Endometrial microvascular endothelial cells (primary cell): Measurements from ENCODE around the gene ANKRD65. TPM values are rescaled to one million over a fixed set of nuclear protein-coding genes. Genes with fewer than 3 reads are reported as not detected.
"Not testable (repeated sequence)": the region's sequence is repeated elsewhere in the genome, so short reads cannot be mapped to it uniquely, and the experiment has no call there.

Experiments used
- in situ Hi-C: cut with HindIII; loops from 2 replicates; pipeline ENCODE4 v1.10.0; 2017; ENCODE audit warnings: low sequenced_read_pairs, low pct_unique_long_range_greater_than_20kb; ENCODE audit errors: inconsistent ontology term
- total RNA-seq: library from RNA; depleted of rRNA; stranded (reverse); fragments of >200 nt; gene quantifications from one replicate; pipeline ENCODE4 v1.2.3, GENCODE V29; 2015; ENCODE audit errors: inconsistent ontology term

The ANKRD65 gene
- total RNA-seq, 1 donor from 2014 or later = 2.0 TPM

DNA sequence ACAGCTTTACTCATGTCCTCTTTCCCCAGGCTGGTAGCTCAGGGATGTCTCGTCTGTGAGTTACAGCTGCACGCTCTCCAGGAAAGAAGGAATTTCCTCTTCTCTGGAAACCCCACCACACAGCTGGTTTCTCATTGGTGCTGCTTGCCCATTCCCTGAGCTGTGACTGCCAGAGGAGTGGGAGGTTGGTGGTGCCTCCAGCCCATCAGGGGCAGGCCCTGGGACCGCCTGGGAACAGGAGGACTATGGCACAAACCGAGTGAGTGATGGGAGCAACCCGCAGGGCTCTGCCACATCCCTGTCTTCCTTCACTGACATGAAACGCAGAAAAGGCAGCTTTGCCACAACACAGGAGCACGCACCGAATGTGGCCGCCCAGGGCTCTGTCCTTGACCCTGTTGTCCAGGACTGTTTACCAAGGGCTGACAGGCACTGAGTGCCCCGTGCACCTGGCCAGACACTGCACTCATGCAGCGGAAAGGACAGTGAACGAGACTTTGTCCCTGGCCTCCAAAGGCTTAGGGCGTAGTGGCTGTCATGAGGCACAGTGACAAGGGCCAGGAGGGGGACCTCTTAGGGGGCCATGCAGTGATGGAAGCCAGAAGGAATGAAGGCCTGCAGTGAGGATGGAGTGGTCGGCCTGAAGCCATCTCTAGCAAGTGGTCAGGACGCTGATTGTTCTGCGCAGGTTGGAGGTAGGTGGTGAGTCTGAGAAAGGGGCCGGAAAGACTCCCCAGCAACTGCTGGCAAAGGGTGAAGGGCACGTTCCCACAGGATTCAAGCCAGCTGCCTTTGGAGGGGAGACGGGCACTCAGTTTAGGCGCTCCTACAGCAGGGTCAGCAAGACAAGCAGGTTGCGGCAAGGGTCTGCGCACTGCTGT is 20.3 kb downstream of the ANKRD65 start:
- in situ Hi-C loops = no loop called here

- in situ Hi-C loops = no loop called here
Measured at GRCh38 chr1:1399872-1400575, 21.1 kb downstream of the ANKRD65 start.

GRCh38 chr1:1399187-1399871 is 21.7 kb downstream of the ANKRD65 start, which contains the start of gene CCNL2:
Gene CCNL2, minus strand, starts transcription at chr1:1399335. Its CDS starts 29 bp downstream, at chr1:1399306.
- in situ Hi-C loops = no loop called here

DNA sequence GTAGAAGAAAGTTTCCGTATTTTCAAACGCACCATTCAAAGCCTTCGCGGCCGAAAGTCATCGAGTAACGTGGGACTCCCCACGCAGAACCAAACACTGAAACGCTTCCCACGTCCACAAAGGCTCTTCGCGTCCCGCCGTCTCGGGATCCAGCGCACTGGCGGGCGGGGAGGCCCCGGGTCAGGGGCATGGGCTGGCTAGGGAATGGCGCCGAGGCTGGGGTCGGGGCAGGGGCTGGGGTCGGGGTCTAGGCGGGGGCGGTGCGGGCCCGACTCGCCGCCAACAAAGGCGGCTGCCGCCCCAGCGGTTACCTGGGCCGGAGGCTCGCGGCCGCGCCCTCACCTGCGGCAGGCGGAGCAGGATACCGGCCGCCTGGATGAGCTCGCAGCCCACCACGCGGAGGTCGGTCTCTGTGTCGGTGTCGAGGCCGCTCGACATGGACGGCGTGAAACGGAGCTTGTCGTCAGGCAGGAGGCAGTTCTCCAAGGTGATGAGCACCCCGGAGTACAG is 22.3 kb downstream of the ANKRD65 start:
- in situ Hi-C loops = no loop called here

DNA sequence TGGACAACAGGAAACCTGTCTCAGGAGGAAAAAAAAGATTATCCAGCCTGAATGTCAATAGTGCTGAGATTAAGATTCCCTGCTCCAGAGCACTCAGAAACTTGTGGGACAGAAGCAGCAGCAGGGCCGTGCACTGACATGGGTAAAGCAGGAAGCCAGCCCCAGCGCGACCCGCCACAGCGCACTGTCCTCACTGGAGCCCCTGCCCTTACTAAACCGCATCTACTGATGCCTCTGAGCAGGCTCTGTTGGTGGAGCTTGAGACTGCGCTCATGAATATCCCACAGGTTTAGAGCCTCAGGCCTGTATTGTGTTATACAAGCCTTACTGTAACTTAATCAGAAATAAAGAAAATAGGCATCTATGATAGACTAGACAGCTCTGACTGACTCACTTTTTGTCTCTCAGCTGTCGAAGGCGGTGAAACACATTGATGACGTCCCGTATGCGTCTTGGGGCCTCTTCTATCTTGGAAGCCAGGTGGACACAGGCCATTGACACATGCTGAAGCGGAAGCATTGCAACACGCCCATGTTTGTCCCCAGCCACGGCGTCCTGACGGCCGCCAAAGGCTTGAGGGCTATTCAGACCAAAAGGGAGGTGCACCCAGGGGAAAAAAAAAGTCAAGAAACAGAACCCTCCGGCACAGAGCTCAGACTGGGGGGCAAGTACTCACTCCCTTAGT is 23.1 kb downstream of the ANKRD65 start:
- in situ Hi-C loops = no loop called here

DNA sequence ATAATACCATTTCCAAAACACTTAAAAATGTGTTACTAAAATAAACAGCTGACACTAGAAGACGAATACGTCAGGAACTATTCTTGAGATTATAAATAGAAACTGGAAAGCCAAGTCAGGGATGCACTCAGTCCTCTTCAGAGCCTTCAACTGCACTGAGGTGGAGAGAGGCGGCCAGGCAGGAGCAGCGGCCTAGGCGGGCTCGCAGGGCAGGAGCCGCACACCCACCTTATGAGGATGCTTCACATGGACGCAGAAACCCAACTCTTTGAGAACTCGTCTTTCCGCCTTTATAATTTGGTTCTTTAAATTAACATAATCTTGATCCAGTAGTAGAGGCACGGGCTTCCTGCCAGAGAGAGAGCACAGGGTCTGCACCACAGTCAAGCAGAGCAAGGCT is 25.9 kb downstream of the ANKRD65 start:
- in situ Hi-C loops = no loop called here

DNA sequence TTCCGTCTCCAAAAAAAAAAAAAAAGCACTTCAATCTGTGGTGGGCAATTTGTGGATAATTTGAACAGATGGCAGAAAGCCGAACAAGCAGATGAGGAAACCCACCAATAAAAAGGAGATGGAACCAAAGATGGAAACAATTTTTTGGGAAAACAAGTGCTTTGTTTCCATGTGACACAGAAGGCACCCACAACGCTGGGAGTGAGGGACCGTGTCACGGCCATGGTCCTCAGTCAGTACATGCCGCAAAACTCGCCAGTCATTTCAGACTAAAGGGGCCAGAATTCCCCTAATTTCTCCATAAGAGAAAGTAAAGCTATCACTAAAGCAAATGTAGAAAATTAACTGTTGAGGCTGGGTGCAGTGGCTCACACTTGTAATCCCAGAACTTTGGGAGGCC is 27.0 kb downstream of the ANKRD65 start:
- in situ Hi-C loops = no loop called here

- in situ Hi-C loops = no loop called here
Measured at GRCh38 chr1:1393428-1393827, 27.6 kb downstream of the ANKRD65 start.

- in situ Hi-C loops = no loop called here
Measured at GRCh38 chr1:1393014-1393413, 28.1 kb downstream of the ANKRD65 start.

DNA sequence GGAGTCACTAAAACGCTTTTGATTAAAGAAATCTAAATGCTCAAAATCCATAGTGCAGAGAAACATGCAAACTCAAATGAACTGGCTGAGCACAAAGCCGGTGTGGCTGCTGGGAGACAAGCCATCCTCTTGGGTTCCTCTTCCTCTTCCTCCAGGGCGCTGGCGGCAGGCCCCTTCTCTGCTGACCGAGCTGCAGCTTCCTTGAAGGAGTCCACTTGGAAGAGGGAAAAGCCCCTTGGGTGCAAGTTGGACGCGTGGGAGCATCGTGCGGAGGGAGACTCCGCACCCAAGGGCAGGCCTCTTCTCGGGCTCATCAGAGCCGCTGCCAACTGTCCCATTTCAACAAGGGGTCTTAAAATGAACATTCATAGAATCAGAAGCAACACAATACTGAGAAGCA is 29.9 kb downstream of the ANKRD65 start:
- in situ Hi-C loops = no loop called here

- in situ Hi-C loops = no loop called here
Measured at GRCh38 chr1:1390675-1391074, 30.4 kb downstream of the ANKRD65 start.

GRCh38 chr1:1388078-1388472 is 33.0 kb downstream of the ANKRD65 start:
- in situ Hi-C loops = no loop called here

GRCh38 chr1:1387098-1388077 is 33.7 kb downstream of the ANKRD65 start:
- in situ Hi-C loops = no loop called here

DNA sequence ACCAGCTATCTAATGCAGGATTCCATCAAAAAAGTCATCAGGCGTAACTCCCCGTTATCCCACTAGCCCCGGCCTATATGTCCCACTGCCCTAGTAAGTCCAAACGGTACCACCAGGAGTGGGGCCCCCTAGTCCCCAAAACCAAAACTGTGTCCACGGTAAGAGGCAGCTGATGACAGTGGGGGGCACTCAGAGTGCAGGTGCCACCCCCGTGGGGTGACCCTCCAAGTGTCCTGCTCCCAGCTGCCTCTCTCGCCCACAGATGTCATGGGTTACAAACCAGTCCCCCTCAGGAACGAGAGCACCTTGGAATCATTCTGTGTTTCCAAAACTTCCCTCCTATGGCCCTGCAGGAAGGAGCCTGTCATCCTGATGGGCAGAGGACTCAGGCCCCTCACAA is 35.1 kb downstream of the ANKRD65 start:
- in situ Hi-C loops = no loop called here

GRCh38 chr1:1385339-1385738 is 35.7 kb downstream of the ANKRD65 start:
- in situ Hi-C loops = not testable (repeated sequence)

DNA sequence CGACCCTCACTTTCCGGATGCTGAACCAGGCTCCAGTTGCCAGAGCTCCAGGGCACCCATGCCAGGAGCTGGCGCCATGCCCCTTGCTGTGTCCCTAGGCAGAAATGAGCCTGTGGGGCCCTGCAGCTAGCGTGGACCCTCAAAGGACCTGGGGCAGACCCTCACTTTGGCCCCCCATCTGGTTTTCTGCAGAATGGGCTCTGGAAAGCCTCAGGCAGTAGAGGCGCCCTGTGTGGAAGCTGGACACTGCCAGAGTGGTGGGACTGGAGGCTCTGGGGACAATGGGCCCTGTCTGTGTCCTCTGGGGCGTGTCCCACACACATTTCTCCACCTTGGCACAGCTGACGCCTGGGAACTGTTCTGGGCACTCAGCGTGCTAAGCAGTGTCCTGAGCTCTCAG is 39.8 kb downstream of the ANKRD65 start:
- in situ Hi-C loops = no loop called here

GRCh38 chr1:1380860-1381259 is 40.2 kb downstream of the ANKRD65 start:
- in situ Hi-C loops = no loop called here
